Calu3 (cell line): ENCODE results near the gene ASGR1. TPM values are rescaled to one million over a fixed set of nuclear protein-coding genes. Genes with fewer than 3 reads are reported as not detected.
A peak's percentile ranks its signal among the peaks of the same experiment; 100 is the strongest.

Source experiments
- BruUV-seq: library from RNA; stranded (reverse); fragments of 400-500 nt; replicated peaks from 2 replicates; lab custom pipeline; 2021; lab: Mats Ljungman, UMichigan
- CTCF ChIA-PET: fragments of 300-600 bp; sonication (Branson Sonifier 250); formaldehyde crosslinking; loops from one replicate; lab custom pipeline; 2022; ENCODE audit warnings: antibody characterized with exemption; lab: Charles Lee
- DNase-seq: peaks from one replicate; pipeline ENCODE4 v3.0.0; 2022
- H3K27ac Mint-ChIP-seq: one replicate; pipeline ENCODE4 v1.8.0; 2022; ENCODE audit warnings: mixed read lengths; ENCODE audit not compliant: unreplicated experiment
- H3K27me3 Mint-ChIP-seq: one replicate; pipeline ENCODE4 v1.8.0; 2022; ENCODE audit warnings: mixed read lengths; ENCODE audit not compliant: unreplicated experiment
- H3K36me3 Mint-ChIP-seq: one replicate; pipeline ENCODE4 v1.8.0; 2022; ENCODE audit warnings: mild to moderate bottlenecking, moderate library complexity, mixed read lengths; ENCODE audit not compliant: insufficient read depth, unreplicated experiment
- H3K4me1 Mint-ChIP-seq: one replicate; pipeline ENCODE4 v1.8.0; 2022; ENCODE audit warnings: mild to moderate bottlenecking, low read depth, mixed read lengths; ENCODE audit not compliant: unreplicated experiment
- H3K4me3 Mint-ChIP-seq: one replicate; pipeline ENCODE4 v1.8.0; 2022; ENCODE audit warnings: mild to moderate bottlenecking, low read depth, moderate library complexity, mixed read lengths; ENCODE audit not compliant: unreplicated experiment
- H3K9me3 Mint-ChIP-seq: one replicate; pipeline ENCODE4 v1.8.0; 2022; ENCODE audit warnings: low read depth, mixed read lengths; ENCODE audit not compliant: unreplicated experiment
- intact Hi-C: fragments of 100-400 bp; cut with micrococcal nuclease; formaldehyde crosslinking; loops from one replicate; pipeline ENCODE4 v1.10.0; 2022; ENCODE audit not compliant: unreplicated experiment
- total RNA-seq: library from RNA; stranded (reverse); gene quantifications from 2 replicates; pipeline ENCODE4 v1.2.3, GENCODE V29; 2022
- TF ChIP-seq, protein P1 (sequence below): fragments of 200-600 bp; IDR thresholded peaks from one replicate; pipeline ENCODE4 v1.8.0; 2022; ENCODE audit warnings: antibody characterized with exemption; ENCODE audit not compliant: unreplicated experiment

ASGR1 gene
- total RNA-seq, 1 experiment from 2014 or later = 0.26 TPM

DNA sequence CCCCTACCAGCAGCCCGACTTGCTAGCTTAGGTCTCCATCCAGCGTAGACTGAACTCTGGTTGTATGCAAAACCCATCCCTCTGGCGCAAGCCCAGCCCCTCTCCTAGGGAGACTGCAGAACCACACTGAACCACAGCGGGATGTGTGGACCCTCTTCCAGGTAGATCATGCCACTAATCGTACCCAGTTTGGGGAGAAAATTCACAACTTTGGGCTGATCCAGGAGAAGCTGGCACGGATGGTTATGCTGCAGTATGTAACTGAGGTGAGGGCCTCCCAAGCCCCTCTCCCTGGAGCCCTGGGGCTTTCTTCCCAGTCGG, 43.8 kb upstream of the ASGR1 start:
- BruUV-seq = no TSS peak
- intact Hi-C loops = no loop called here
- Mint-ChIP-seq H3K36me3 (peaks cover 68% of the 10 kb centered on the region), H3K27me3 (no peaks in the 10 kb centered on the region), H3K4me1 (no peaks in the 10 kb centered on the region), H3K9me3 (no peaks in the 10 kb centered on the region), H3K27ac (no peak overlapping the region), H3K4me3 (no peak overlapping the region)
- TF ChIP-seq, protein P1, sequence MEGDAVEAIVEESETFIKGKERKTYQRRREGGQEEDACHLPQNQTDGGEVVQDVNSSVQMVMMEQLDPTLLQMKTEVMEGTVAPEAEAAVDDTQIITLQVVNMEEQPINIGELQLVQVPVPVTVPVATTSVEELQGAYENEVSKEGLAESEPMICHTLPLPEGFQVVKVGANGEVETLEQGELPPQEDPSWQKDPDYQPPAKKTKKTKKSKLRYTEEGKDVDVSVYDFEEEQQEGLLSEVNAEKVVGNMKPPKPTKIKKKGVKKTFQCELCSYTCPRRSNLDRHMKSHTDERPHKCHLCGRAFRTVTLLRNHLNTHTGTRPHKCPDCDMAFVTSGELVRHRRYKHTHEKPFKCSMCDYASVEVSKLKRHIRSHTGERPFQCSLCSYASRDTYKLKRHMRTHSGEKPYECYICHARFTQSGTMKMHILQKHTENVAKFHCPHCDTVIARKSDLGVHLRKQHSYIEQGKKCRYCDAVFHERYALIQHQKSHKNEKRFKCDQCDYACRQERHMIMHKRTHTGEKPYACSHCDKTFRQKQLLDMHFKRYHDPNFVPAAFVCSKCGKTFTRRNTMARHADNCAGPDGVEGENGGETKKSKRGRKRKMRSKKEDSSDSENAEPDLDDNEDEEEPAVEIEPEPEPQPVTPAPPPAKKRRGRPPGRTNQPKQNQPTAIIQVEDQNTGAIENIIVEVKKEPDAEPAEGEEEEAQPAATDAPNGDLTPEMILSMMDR = no peak
- no peak for DNase-seq
- CTCF ChIA-PET = no interaction called here

DNA sequence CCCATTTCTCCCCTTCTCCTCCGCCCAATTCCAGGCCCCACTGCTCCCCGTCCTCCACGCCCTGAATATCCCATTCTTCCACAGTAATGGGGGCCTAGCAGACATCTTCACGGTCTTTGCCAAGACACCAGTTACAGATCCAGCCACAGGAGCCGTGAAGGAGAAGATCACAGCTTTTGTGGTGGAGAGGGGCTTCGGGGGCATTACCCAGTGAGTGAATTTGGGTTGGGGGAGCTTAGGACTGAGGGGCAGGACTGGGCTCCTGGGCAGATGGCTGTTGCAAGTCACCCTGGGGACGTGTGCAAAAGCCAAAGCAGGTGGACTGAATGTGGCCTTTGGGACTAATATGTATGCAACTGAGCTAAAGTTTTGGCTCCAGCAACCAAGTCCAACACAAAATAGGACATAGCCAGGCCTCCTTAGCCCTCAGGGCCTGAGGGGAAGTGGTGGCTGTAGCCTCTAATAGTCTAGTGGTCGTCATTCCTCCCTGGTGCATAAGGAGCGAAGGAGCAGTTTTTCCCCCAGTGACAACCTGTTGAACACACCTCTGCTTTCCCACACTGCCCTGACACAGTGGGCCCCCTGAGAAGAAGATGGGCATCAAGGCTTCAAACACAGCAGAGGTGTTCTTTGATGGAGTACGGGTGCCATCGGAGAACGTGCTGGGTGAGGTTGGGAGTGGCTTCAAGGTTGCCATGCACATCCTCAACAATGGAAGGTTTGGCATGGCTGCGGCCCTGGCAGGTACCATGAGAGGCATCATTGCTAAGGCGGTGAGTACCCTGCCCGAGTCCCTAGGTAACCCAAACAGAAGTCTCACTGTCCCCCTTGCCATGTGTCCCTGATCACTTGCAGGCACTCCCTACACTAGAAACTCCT, 43.2 kb upstream of the ASGR1 start:
- CTCF ChIA-PET = interaction anchor here (2.1 kb wide), 1 partner anchor 74 kb away, joined by 11 read pairs; no protein-coding TSS in a partner anchor
- peak overlapping the region; percentile 94 for H3K27ac Mint-ChIP-seq
- H3K9me3 Mint-ChIP-seq = no peaks in the 10 kb centered on the region
- H3K36me3 Mint-ChIP-seq = peaks cover 62% of the 10 kb centered on the region
- intact Hi-C loops = no loop called here
- H3K4me1 Mint-ChIP-seq = no peaks in the 10 kb centered on the region
- TF ChIP-seq, protein P1 = no peak
- no peaks in the 10 kb centered on the region for H3K27me3 Mint-ChIP-seq
- DNase-seq = no peak
- peak overlapping the region; percentile 96 for H3K4me3 Mint-ChIP-seq
- no TSS peak for BruUV-seq

DNA sequence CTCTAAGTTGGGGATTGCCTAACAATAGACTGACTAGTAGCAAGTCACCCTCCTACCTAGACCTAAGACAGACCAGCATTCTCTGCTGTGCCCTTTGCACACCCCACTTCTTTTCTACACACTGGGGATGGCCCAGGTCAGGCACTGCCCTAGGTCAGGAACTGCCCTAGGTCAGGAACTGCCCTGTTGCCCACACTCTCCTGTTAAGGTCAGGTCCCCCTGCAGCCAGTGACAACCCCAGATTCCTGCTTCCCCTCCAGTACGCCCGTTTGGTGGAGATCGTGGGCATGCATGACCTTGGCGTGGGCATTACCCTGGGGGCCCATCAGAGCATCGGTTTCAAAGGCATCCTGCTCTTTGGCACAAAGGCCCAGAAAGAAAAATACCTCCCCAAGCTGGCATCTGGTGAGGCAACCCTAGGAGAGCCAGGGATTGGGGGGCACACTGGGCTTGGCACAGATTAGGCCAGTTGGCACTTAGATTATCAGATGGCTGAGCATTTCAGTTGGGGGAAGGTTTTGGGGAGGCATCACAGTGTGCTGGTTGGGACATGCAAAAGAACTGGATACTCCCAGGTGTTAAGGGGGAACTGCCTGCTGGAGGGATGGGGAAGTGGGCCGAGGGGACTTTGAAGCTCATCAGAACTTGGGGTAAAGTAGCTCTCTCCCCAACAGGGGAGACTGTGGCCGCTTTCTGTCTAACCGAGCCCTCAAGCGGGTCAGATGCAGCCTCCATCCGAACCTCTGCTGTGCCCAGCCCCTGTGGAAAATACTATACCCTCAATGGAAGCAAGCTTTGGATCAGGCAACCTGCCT, 42.3 kb upstream of the ASGR1 start:
- H3K4me1 Mint-ChIP-seq = no peaks in the 10 kb centered on the region
- CTCF ChIA-PET = interaction anchor here (0.7 to 2.1 kb wide), 4 partner anchors 12 to 75 kb away, joined by 3 to 11 read pairs (median 4); partner anchors contain the start of gene DVL2
- intact Hi-C loops = no loop called here
- peak overlapping the region; percentile 94 for H3K27ac Mint-ChIP-seq
- peaks cover 5% of the 10 kb centered on the region for H3K27me3 Mint-ChIP-seq
- peaks cover 55% of the 10 kb centered on the region for H3K36me3 Mint-ChIP-seq
- DNase-seq = no peak
- BruUV-seq = no TSS peak
- TF ChIP-seq, protein P1 = no peak
- H3K4me3 Mint-ChIP-seq = peak overlapping the region; percentile 96
- no peaks in the 10 kb centered on the region for H3K9me3 Mint-ChIP-seq

DNA sequence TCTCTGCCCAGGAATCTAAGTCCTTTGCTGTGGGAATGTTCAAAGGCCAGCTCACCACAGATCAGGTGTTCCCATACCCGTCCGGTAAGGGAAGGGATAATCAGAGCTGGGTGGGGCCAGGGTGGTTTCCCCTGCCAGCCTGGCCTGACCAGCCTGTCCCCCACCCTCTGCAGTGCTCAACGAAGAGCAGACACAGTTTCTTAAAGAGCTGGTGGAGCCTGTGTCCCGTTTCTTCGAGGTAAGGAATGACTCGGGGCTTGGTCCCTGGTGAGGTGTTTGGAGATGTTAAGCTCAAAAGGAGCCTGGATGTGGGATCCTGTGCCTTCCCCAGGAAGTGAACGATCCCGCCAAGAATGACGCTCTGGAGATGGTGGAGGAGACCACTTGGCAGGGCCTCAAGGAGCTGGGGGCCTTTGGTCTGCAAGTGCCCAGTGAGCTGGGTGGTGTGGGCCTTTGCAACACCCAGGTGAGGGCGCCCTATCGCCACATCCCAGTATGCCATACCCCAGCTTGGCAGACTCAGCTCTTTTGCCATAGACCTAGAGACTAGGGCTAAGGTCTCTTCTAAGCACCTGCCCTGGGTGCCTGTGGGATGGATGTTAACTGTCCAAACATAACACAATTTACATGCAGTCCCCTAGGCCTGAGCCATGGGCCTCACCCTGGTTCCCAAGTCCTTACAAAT, 41.6 kb upstream of the ASGR1 start:
- peak overlapping the region; percentile 94 for H3K27ac Mint-ChIP-seq
- TF ChIP-seq, protein P1 = no peak
- no peaks in the 10 kb centered on the region for H3K9me3 Mint-ChIP-seq
- intact Hi-C loops = no loop called here
- no peaks in the 10 kb centered on the region for H3K4me1 Mint-ChIP-seq
- H3K4me3 Mint-ChIP-seq = peak overlapping the region; percentile 96
- peaks cover 13% of the 10 kb centered on the region for H3K27me3 Mint-ChIP-seq
- BruUV-seq = no TSS peak
- peak; percentile 60 for DNase-seq
- CTCF ChIA-PET = interaction anchor here (0.7 to 2.1 kb wide), 6 partner anchors 13 to 299 kb away, joined by 3 to 11 read pairs (median 4); partner anchors contain the start of gene DVL2
- H3K36me3 Mint-ChIP-seq = peaks cover 48% of the 10 kb centered on the region
